ENCODE data around the gene IL1A. TPM values are rescaled to one million over a fixed set of nuclear protein-coding genes. Genes with fewer than 3 reads are reported as not detected.

Gene IL1A
- total and polyA plus RNA-seq, 2 donors from 2014 or later = 0.13 TPM; not detected in 1

DNA sequence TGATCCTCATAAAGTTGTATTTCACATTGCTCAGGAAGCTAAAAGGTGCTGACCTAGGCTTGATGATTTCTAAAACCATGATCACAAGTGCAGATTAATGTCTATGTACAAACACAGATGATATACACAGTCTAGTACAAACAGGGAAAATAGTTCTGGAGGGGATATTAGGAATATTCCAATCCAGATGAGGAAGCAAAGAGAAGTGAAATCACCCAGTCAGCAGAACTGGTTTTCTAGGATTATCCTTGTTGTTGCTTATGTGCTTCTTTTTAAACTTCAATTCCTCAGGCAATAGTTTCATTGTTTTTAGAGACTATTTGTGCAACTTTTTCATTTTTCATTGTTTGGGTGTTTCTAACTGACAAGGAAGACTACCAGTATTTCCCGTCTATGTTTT lies 4.7 kb downstream of the IL1A start:
- FAIRE-seq = no peak

DNA sequence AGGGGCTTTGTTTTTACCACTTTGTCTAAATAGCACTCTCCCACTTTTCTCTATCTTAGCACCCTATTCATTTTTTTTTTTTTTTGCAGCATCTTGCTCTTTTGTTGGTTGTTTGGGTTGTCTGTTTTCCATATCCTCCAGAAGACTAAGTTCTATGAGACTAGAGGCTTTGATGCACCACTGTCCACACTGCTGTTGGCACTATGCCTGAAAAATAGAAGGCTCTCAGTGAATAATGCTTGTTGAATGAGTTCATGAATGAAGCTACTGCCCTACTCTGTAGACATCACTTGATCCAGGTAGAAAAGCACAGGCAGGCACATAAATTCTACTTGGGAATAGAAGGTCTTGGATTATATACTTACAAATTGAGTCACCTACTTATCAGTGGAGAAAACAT lies 7.3 kb downstream of the IL1A start:
- Histone ChIP-seq H3K27me3 (ENCODE audit: control insufficient read depth, insufficient read depth, low read length) (no peaks in the 10 kb centered on the region), H3K4me3 (ENCODE audit: low read length in 3 of 3) (no peak overlapping the region), H3K9me3 (ENCODE audit: control insufficient read depth in 2 of 3, insufficient read depth in 1 of 3, low read length in 3 of 3) (no peaks in the 10 kb centered on the region), H3K4me1 (ENCODE audit: control insufficient read depth in 2 of 3, insufficient read depth in 2 of 3, low read depth in 1 of 3, low read length in 3 of 3) (no peaks in the 10 kb centered on the region), H3K36me3 (ENCODE audit: control insufficient read depth in 2 of 3, insufficient read depth in 3 of 3, low read length in 3 of 3) (no peaks in the 10 kb centered on the region), H3K9ac (ENCODE audit: low read length in 3 of 3) (no peak overlapping the region), H3K27ac (ENCODE audit: low read depth in 2 of 2, low read length in 2 of 2) (no peak overlapping the region)
- TF ChIP-seq, protein P1, sequence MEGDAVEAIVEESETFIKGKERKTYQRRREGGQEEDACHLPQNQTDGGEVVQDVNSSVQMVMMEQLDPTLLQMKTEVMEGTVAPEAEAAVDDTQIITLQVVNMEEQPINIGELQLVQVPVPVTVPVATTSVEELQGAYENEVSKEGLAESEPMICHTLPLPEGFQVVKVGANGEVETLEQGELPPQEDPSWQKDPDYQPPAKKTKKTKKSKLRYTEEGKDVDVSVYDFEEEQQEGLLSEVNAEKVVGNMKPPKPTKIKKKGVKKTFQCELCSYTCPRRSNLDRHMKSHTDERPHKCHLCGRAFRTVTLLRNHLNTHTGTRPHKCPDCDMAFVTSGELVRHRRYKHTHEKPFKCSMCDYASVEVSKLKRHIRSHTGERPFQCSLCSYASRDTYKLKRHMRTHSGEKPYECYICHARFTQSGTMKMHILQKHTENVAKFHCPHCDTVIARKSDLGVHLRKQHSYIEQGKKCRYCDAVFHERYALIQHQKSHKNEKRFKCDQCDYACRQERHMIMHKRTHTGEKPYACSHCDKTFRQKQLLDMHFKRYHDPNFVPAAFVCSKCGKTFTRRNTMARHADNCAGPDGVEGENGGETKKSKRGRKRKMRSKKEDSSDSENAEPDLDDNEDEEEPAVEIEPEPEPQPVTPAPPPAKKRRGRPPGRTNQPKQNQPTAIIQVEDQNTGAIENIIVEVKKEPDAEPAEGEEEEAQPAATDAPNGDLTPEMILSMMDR (IDR thresholded peaks at IDR 0.05; ENCODE audit: borderline replicate concordance, extremely low read depth, insufficient read depth) = no peak
- no peak for FAIRE-seq
- DNase-seq = no peak
- intact Hi-C loops (cut with DNase I) = no loop called here

More for the DNA sequence above, 4.7 kb downstream of the IL1A start:
- intact Hi-C loops (cut with DNase I) = no loop called here
- H3K4me3 ChIP-seq (ENCODE audit: low read length in 3 of 3) = no peak overlapping the region
- TF ChIP-seq, protein P1 (IDR thresholded peaks at IDR 0.05; ENCODE audit: borderline replicate concordance, extremely low read depth, insufficient read depth) = no peak
- no peak overlapping the region for H3K9ac ChIP-seq (ENCODE audit: low read length in 3 of 3)
- H3K9me3 ChIP-seq (ENCODE audit: control insufficient read depth in 2 of 3, insufficient read depth in 1 of 3, low read length in 3 of 3) = no peaks in the 10 kb centered on the region
- DNase-seq = no peak
- no peaks in the 10 kb centered on the region for H3K36me3 ChIP-seq (ENCODE audit: control insufficient read depth in 2 of 3, insufficient read depth in 3 of 3, low read length in 3 of 3)
- no peaks in the 10 kb centered on the region for H3K27me3 ChIP-seq (ENCODE audit: control insufficient read depth, insufficient read depth, low read length)
- H3K27ac ChIP-seq (ENCODE audit: low read depth in 2 of 2, low read length in 2 of 2) = no peak overlapping the region
- no peaks in the 10 kb centered on the region for H3K4me1 ChIP-seq (ENCODE audit: control insufficient read depth in 2 of 3, insufficient read depth in 2 of 3, low read depth in 1 of 3, low read length in 3 of 3)

DNA sequence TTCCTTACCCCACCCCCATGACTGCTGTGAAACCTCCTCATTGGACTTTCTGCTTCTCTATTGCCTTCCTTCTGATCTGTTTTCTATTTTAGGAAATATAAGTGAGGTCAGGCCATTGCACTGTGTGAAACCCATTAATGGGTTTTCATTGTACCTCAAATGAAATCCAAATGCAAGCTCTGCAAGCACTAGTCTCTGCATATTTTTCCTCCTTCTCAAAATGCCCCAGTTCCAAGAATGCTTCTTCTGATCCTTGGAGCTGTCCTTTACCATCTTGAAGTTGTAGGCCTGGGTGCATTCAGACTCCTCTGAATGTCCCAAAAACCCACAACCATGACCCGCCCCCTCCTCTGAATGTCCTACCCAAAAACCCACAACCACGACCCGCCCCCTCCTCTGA lies 8.2 kb downstream of the IL1A start:
- H3K9ac ChIP-seq (ENCODE audit: low read length in 3 of 3) = no peak overlapping the region
- DNase-seq (no peak), FAIRE-seq (no peak)
- intact Hi-C loops (cut with DNase I) = no loop called here
- H3K27me3 ChIP-seq (ENCODE audit: control insufficient read depth, insufficient read depth, low read length) = no peaks in the 10 kb centered on the region
- no peaks in the 10 kb centered on the region for H3K4me1 ChIP-seq (ENCODE audit: control insufficient read depth in 2 of 3, insufficient read depth in 2 of 3, low read depth in 1 of 3, low read length in 3 of 3)
- H3K27ac ChIP-seq (ENCODE audit: low read depth in 2 of 2, low read length in 2 of 2) = no peak overlapping the region
- H3K4me3 ChIP-seq (ENCODE audit: low read length in 3 of 3) = no peak overlapping the region
- TF ChIP-seq, protein P1 (IDR thresholded peaks at IDR 0.05; ENCODE audit: borderline replicate concordance, extremely low read depth, insufficient read depth) = no peak
- H3K9me3 ChIP-seq (ENCODE audit: control insufficient read depth in 2 of 3, insufficient read depth in 1 of 3, low read length in 3 of 3) = no peaks in the 10 kb centered on the region
- no peaks in the 10 kb centered on the region for H3K36me3 ChIP-seq (ENCODE audit: control insufficient read depth in 2 of 3, insufficient read depth in 3 of 3, low read length in 3 of 3)

Measured in kidney (tissue), 14 donors.